Measurements from ENCODE around the gene ANKRD40. TPM values are rescaled to one million over a fixed set of nuclear protein-coding genes. Genes with fewer than 3 reads are reported as not detected.
"Not testable (repeated sequence)": the region's sequence is repeated elsewhere in the genome, so short reads cannot be mapped to it uniquely, and the experiment has no call there.

ANKRD40 gene
- total RNA-seq, 3 donors from 2014 or later, result 36.7 to 68.6 (median 38.1) TPM

DNA sequence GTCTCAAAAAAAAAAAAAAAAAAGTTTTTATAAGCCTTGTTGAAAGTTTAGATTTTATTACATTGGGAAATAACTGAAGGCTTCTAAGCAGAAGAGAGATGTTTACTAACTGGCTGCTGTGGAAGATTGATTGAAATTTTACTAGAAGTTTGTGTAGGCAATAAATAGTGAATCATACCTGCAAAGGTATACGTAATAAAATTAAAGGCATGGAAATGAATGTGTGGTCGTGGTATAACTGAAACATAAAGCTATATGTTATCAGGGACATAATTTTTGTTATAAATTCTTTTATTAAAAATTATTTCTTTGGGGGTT, 20.4 kb upstream of the ANKRD40 start:
- H3K4me3 ChIP-seq, result no peak overlapping the region
- H3K4me1 ChIP-seq, result peaks cover 0 to 21% of the 10 kb centered on the region in 2 donors
- TF ChIP-seq POLR2AphosphoS5 (IDR thresholded peaks at IDR 0.05), result no peak
- no peak for TF ChIP-seq POLR2A (IDR thresholded peaks at IDR 0.05)
- TF ChIP-seq, protein P1, sequence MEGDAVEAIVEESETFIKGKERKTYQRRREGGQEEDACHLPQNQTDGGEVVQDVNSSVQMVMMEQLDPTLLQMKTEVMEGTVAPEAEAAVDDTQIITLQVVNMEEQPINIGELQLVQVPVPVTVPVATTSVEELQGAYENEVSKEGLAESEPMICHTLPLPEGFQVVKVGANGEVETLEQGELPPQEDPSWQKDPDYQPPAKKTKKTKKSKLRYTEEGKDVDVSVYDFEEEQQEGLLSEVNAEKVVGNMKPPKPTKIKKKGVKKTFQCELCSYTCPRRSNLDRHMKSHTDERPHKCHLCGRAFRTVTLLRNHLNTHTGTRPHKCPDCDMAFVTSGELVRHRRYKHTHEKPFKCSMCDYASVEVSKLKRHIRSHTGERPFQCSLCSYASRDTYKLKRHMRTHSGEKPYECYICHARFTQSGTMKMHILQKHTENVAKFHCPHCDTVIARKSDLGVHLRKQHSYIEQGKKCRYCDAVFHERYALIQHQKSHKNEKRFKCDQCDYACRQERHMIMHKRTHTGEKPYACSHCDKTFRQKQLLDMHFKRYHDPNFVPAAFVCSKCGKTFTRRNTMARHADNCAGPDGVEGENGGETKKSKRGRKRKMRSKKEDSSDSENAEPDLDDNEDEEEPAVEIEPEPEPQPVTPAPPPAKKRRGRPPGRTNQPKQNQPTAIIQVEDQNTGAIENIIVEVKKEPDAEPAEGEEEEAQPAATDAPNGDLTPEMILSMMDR (IDR thresholded peaks at IDR 0.05), result no peak
- no peak overlapping the region for H3K27ac ChIP-seq
- intact Hi-C loops (cut with DNase I; ENCODE audit: low total_unique reads), result no loop called here
- no peaks in the 10 kb centered on the region for H3K9me3 ChIP-seq
- DNase-seq (ENCODE audit: low spot score in 2 of 2), result no peak
- H3K27me3 ChIP-seq, result no peaks in the 10 kb centered on the region
- H3K36me3 ChIP-seq, result no peaks in the 10 kb centered on the region

DNA sequence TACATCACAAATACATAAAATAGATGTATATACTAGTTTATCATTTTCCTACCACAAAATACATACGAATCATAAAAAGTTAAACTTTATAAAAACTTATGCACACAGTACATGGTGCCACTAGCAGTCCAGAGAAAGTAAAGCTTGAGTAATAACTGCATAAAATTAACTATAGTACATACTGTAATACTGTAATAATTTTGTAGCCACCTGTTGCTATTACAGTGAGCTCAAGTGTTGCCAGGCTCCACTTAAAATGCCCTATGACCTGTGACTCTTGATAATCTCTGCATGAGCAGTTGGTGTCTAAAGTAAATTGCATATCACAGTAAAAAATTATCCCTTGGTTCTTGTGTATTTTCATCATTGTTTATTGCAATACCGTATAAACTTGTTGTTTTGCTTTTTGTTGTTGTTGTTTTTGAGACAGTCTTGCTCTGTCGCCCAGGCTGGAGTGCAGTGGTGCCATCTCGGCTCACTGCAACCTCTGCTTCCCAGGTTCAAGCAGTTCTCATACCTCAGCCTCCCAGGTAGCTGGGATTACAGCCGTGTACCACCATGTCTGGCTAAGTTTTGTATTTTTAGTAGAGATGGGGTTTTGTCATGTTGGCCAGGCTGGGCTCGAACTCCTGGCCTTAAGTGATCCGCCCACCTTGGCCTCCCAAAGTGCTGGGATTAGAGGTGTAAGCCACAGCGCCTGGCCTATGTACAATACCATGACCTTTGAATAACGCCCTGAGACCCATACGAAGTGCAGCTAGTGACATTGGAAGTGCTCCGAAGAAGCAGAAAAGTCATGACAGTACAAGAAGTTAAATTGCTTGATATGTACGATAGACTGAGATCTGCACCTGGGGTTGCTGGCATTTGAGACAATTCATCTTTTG, 18.3 kb upstream of the ANKRD40 start:
- intact Hi-C loops (cut with DNase I; ENCODE audit: low total_unique reads), result no loop called here
- no peak for DNase-seq (ENCODE audit: low spot score in 2 of 2)
- TF ChIP-seq, protein P1 (IDR thresholded peaks at IDR 0.05), result no peak
- TF ChIP-seq POLR2AphosphoS5 (IDR thresholded peaks at IDR 0.05) (no peak), POLR2A (IDR thresholded peaks at IDR 0.05) (no peak)
- no peak overlapping the region for H3K4me3 ChIP-seq
- no peaks in the 10 kb centered on the region for H3K36me3 ChIP-seq
- H3K9me3 ChIP-seq, result no peaks in the 10 kb centered on the region
- no peak overlapping the region for H3K27ac ChIP-seq
- peaks cover 0 to 27% of the 10 kb centered on the region in 2 donors for H3K4me1 ChIP-seq
- no peaks in the 10 kb centered on the region for H3K27me3 ChIP-seq

DNA sequence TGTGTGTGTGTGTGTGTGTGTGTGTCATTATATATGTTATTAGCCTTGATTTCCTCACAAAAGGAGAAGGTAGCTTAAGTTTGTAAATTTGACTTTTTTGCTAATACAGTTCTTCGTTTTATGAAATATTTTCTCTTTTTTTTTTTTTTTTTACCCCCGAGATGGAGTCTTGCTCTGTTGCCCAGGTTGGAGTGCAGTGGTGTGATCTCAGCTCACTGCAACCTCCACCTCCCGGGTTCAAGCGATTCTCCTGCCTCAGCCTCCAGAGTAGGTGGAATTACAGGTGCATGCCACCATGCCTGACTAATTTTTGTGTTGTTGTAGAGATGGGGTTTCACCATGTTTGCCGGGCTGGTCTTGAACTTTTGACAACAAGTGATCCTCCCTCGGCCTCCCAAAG, 16.9 kb upstream of the ANKRD40 start:
- H3K36me3 ChIP-seq; intact Hi-C loops (cut with DNase I; ENCODE audit: low total_unique reads); H3K27me3 ChIP-seq; DNase-seq (ENCODE audit: low spot score in 2 of 2); H3K9me3 ChIP-seq; H3K4me3 ChIP-seq; H3K27ac ChIP-seq: not testable (repeated sequence)
- H3K4me1 ChIP-seq, result peaks cover 0 to 27% of the 10 kb centered on the region in 2 donors

GRCh38 chr17:50722746-50723145, 15.0 kb upstream of the ANKRD40 start:
- H3K27me3 ChIP-seq, result no peaks in the 10 kb centered on the region
- no peak overlapping the region for H3K4me3 ChIP-seq
- DNase-seq (ENCODE audit: low spot score in 2 of 2), result no peak
- no peaks in the 10 kb centered on the region for H3K36me3 ChIP-seq
- TF ChIP-seq, protein P1 (IDR thresholded peaks at IDR 0.05), result no peak
- TF ChIP-seq POLR2AphosphoS5 (IDR thresholded peaks at IDR 0.05), result no peak
- TF ChIP-seq POLR2A (IDR thresholded peaks at IDR 0.05), result no peak
- intact Hi-C loops (cut with DNase I; ENCODE audit: low total_unique reads), result no loop called here
- peaks cover 0 to 27% of the 10 kb centered on the region in 2 donors for H3K4me1 ChIP-seq
- H3K9me3 ChIP-seq, result no peaks in the 10 kb centered on the region
- no peak overlapping the region for H3K27ac ChIP-seq

DNA sequence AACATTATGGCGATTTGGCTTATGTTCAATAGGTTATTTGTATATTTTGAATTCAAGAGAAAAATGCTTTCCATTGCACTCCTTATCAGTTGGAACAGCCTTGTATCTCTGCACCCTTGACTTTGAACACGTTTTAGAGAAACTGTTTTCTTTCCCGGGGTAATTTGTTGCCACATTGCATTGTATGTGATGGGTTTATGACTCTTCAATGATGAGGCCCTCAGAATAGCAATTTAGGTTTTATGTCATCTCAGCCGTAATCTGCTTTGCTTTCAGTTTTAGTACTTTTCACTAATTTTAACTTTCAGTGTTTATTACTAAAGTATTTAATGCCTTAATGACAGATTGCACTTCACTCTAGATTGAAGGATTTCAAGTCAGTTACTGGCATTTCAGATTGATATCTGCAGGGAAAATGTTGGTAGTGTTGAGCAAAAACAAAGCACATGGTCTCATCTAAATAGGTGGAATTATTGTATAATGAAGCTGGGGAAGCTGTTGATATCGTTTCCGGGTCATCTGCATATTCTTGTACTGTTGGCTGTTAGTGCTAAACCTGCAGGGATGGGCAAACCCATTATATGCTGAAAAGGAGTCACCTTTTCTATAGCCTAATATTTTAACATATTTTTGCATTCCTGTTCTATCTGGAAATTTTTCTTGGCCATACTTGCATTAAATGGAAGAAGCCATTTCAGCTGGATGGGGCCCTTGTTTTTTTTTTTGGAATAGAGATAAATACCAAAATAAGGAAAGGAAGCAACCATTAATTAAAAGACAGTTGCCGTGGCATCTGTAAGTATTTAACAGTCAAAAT, 13.7 kb upstream of the ANKRD40 start:
- Histone ChIP-seq H3K36me3 (no peaks in the 10 kb centered on the region), H3K4me3 (peak overlapping the region; percentile 77 to 89 (median 84)), H3K27me3 (no peaks in the 10 kb centered on the region), H3K9me3 (no peaks in the 10 kb centered on the region), H3K4me1 (peaks cover 0 to 27% of the 10 kb centered on the region in 2 donors), H3K27ac (peak overlapping the region in 1 of 2 donors; percentile 19)
- intact Hi-C loops (cut with DNase I; ENCODE audit: low total_unique reads), result no loop called here
- TF ChIP-seq POLR2AphosphoS5 (IDR thresholded peaks at IDR 0.05) (no peak), POLR2A (IDR thresholded peaks at IDR 0.05) (no peak)
- TF ChIP-seq, protein P1 (IDR thresholded peaks at IDR 0.05), result no peak
- no peak for DNase-seq (ENCODE audit: low spot score in 2 of 2)

Data from breast epithelium (tissue), 4 donors.